ENCODE data around the gene STK40.

DNA sequence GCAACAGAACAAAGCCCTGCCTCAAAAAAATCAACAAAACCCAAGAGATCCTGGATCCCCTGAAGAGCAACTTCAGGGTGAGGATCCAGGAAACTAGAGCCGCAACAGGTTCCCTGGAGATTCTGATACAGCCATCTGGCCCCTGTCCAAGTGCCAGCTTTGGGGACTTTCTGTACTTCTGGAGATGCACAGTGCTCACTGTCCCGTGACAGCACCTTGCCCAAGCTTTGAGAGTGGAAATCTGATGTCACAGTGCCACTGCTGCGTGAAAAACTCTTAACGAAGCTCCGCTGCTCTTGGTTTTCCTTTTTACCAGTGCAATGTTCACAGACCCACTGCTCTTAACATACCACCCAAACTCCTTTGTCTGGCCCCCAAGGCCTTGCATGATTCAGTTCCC lies 26.3 kb downstream of the STK40 start:
- TF ChIP-seq, protein P1, sequence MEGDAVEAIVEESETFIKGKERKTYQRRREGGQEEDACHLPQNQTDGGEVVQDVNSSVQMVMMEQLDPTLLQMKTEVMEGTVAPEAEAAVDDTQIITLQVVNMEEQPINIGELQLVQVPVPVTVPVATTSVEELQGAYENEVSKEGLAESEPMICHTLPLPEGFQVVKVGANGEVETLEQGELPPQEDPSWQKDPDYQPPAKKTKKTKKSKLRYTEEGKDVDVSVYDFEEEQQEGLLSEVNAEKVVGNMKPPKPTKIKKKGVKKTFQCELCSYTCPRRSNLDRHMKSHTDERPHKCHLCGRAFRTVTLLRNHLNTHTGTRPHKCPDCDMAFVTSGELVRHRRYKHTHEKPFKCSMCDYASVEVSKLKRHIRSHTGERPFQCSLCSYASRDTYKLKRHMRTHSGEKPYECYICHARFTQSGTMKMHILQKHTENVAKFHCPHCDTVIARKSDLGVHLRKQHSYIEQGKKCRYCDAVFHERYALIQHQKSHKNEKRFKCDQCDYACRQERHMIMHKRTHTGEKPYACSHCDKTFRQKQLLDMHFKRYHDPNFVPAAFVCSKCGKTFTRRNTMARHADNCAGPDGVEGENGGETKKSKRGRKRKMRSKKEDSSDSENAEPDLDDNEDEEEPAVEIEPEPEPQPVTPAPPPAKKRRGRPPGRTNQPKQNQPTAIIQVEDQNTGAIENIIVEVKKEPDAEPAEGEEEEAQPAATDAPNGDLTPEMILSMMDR (IDR thresholded peaks at IDR 0.05): no peak
- no peak for TF ChIP-seq POLR2A (IDR thresholded peaks at IDR 0.05)
